ENCODE results near the gene DMD.

DMD gene

GRCh38 chrX:31258166-31258565, 1953.2 kb downstream of the DMD start:
- DNase-seq (ENCODE audit: low read depth in 4 of 4, low spot score in 1 of 4): no peak

GRCh38 chrX:31255310-31256033, 1955.9 kb downstream of the DMD start:
- no peak for DNase-seq (ENCODE audit: low read depth in 4 of 4, low spot score in 1 of 4)

GRCh38 chrX:31252133-31252532, 1959.2 kb downstream of the DMD start:
- DNase-seq (ENCODE audit: low read depth in 4 of 4, low spot score in 1 of 4): no peak

GRCh38 chrX:31251336-31251735, 1960.0 kb downstream of the DMD start:
- no peak for DNase-seq (ENCODE audit: low read depth in 4 of 4, low spot score in 1 of 4)

GRCh38 chrX:31245714-31246113, 1965.6 kb downstream of the DMD start:
- DNase-seq (ENCODE audit: low read depth in 4 of 4, low spot score in 1 of 4): no peak

DNA sequence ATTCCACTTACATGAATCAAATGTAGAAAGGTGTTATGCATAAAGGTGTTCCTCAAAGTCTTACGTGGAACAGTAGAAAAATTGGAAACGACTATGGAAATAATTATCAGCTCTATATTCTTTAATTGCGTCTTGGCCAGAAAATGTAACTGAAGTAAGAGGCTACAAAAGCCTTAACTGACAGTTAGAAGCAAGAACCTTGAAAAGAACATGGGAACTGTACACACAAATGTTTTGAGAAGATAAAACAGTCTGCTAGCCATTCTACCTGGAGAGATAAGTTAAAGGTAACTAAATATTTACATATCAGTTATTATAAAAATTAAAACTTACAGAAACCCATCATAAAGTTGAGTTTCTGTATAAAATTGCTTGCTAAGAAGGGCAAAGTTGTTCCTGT, 1967.5 kb downstream of the DMD start:
- DNase-seq (ENCODE audit: low read depth in 4 of 4, low spot score in 1 of 4): no peak

GRCh38 chrX:31240982-31241381, 1970.4 kb downstream of the DMD start:
- no peak for DNase-seq (ENCODE audit: low read depth in 4 of 4, low spot score in 1 of 4)

- DNase-seq (ENCODE audit: low read depth in 4 of 4, low spot score in 1 of 4): no peak
Observed at GRCh38 chrX:31237189-31237588, 1974.2 kb downstream of the DMD start.

- DNase-seq (ENCODE audit: low read depth in 4 of 4, low spot score in 1 of 4): no peak
Observed at GRCh38 chrX:31236231-31236630, 1975.1 kb downstream of the DMD start.

DNA sequence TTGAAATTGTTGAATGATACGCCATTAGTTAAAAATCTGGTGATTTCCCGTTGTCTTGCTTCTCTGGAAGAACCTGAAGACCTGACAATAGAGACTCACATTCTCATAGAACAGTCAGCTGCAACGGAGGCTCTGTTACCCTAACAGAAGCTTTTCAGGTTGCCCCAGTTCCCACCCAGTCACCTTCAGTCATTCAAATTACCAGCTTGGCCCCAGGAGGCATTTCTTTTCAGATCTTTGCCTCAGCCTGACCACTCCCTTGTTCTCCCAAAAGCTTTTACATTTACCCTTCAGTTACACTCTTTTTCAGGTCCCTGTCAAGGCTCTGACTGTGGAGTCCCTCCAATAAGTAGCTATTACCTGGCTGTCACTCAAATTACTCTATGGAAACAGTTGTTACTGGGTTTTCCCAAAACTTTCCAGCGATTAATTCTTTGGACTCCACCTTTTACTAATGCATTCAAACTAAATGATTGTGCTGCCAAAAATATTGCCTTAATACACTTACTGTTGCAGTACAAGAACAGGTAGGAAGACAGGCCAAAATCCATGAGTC, 1977.3 kb downstream of the DMD start:
- DNase-seq (ENCODE audit: low read depth in 4 of 4, low spot score in 1 of 4): no peak

- DNase-seq (ENCODE audit: low read depth in 4 of 4, low spot score in 1 of 4): no peak
Observed at GRCh38 chrX:31232506-31232905, 1978.8 kb downstream of the DMD start.

- no peak for DNase-seq (ENCODE audit: low read depth in 4 of 4, low spot score in 1 of 4)
Observed at GRCh38 chrX:31228909-31229308, 1982.4 kb downstream of the DMD start.

DNA sequence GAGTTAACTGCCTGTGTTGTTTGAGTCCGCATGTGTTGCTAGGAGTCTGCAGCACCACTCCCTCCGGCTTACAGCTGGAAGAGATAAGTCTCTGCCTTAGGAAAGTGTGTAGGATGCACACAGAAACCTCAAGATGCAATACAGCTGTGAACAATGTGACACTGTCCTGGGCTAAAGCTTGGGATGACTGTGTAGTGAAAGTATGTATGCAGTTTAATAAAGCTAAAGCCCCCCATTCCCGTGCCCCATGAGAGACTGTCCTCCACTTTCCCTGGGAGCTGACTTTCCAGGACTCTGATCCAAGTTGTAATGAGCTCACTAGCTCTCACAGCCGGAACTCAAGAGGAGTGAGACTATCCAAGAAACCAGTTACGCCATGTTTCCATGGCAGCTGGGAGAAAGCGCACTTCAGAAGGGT, 1982.9 kb downstream of the DMD start:
- no peak for DNase-seq (ENCODE audit: low read depth in 4 of 4, low spot score in 1 of 4)

DNA sequence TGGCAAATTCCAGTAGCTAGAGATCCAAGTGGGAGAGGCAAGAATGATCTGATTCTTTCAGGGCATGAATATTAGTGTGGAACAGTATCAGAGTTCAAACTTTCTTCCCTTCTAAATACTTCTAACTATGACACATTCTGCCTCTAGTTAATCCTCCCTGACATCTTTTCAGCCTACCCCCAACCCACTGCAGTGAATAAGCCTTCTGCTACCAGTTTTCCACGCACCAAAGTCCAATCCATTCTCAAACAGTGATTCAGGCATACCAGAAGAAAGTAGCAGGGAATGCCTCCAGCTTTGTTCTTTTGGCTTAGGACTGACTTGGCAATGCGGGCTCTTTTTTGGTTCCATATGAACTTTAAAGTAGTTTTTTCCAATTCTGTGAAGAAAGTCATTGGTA, 1984.1 kb downstream of the DMD start:
- DNase-seq (ENCODE audit: low read depth in 4 of 4, low spot score in 1 of 4): no peak

GRCh38 chrX:31225819-31226218, 1985.5 kb downstream of the DMD start:
- no peak for DNase-seq (ENCODE audit: low read depth in 4 of 4, low spot score in 1 of 4)

GRCh38 chrX:31224381-31225012, 1986.9 kb downstream of the DMD start:
- DNase-seq (ENCODE audit: low read depth in 4 of 4, low spot score in 1 of 4): no peak

- no peak for DNase-seq (ENCODE audit: low read depth in 4 of 4, low spot score in 1 of 4)
Observed at GRCh38 chrX:31223817-31224216, 1987.5 kb downstream of the DMD start.

DNA sequence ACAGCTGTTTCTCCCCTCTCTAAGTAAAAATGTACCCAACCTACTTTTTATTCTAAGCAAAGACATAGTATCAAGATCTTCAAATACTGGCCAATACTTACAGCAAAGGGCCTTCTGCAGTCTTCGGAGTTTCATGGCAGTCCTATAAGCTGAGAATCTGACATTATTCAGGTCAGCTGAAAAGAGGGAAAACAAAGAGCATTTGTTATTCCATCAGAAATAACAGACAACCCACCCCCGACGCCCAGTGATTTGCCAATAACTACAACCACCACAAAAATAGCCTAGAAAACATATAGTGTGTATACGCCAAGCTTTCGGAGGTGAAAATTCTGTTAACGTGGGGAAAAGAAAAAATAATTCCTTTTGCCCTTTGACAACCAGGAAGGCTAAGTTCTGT, 1988.4 kb downstream of the DMD start:
- no peak for DNase-seq (ENCODE audit: low read depth in 4 of 4, low spot score in 1 of 4)

DNA sequence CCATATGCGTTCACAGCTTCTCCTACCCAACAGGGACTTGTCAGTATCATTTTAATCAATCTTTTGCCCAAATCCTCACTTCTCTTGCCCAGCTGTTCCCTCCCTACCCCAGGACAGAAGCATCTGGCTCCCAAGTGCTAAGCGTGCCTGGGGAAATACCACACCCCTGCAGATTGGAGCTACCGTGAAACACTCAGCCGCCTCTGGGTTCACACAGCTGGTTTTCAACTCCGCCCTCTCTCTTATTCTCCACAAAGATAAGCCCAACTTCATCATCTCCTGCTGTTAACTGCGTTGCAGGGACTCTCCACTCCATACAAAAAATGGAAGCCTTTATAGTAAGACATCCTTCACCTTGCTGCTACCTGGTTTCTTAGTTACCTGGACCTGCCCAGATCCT, 1992.2 kb downstream of the DMD start:
- DNase-seq (ENCODE audit: low read depth in 4 of 4, low spot score in 1 of 4): no peak

- no peak for DNase-seq (ENCODE audit: low read depth in 4 of 4, low spot score in 1 of 4)
Observed at GRCh38 chrX:31217084-31217483, 1994.3 kb downstream of the DMD start.

DNA sequence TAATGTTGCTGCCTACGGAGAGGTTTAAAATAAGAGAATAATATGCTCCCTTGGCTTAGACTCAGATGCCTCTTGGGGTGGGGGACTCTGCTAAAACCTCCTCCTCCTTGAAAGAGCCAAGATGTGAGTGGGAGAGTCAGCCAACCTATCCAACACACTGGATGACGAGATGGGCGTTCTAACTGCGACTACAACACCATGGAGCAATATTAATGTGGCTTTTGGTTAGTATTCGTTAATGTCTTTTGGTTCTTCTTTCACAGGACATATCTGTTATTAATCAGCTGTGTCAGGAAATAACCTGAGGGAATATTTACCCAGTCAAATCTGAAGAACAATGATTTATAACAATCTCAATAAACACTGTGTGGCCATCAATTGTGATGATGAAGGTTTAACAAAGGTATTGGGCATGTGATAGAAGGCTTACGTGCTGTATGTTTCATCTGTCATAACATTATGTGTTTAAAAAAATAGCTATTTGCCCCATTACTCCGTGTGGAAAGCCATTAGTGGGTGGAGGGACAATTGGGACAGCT, 1996.0 kb downstream of the DMD start:
- no peak for DNase-seq (ENCODE audit: low read depth in 4 of 4, low spot score in 1 of 4)

DNA sequence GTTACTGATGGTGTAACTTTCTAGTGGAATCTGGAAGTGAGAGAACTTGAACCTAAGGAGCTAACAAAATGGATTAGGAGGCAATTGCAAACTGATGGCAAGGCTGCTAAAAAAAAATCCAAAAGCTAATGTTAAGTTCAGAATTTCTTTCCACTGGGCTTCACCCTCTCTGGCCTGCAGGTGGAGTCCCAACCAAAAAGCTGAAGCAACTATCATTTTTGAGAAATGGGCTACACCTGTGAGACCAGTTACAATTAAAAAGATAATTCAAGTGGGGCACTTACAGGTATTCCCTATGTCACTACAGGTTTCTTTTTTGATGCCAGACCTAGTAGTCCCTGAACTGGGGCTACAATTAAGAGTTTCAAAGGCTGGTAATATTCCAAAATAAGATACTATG, 1997.4 kb downstream of the DMD start:
- no peak for DNase-seq (ENCODE audit: low read depth in 4 of 4, low spot score in 1 of 4)
